DND-41 (cell line): Measurements from ENCODE around the gene RALY.
A peak's percentile ranks its signal among the peaks of the same experiment; 100 is the strongest.

Source experiments
- ATAC-seq: fragments of 200-7000 bp; cut with Tn5 transposase; 3 replicates; pipeline ENCODE4 v1.9.1; 2021; ENCODE audit warnings: low read depth; ENCODE audit not compliant: insufficient read depth
- DNase-seq: peaks from one replicate; pipeline ENCODE4 v3.0.0-alpha.2; 2020
- H2AFZ ChIP-seq: 2 replicates; pipeline ENCODE4 v1.6.0; 2012; ENCODE audit warnings: low read depth, low read length
- H3K27ac ChIP-seq: 2 replicates; pipeline ENCODE4 v1.5.1; 2012; ENCODE audit warnings: low read length, inconsistent platforms
- H3K27me3 ChIP-seq: fragments of 200-600 bp; sonication (generic); 2 replicates; pipeline ENCODE4 v1.6.0; 2012; ENCODE audit warnings: low read length, mild to moderate bottlenecking, inconsistent platforms; ENCODE audit not compliant: insufficient read depth, poor library complexity
- H3K36me3 ChIP-seq: 2 replicates; pipeline ENCODE4 v1.5.1; 2012; ENCODE audit warnings: low read length, inconsistent platforms; ENCODE audit not compliant: insufficient read depth
- H3K4me1 ChIP-seq: 2 replicates; pipeline ENCODE4 v1.5.1; 2012; ENCODE audit warnings: mild to moderate bottlenecking, low read length; ENCODE audit not compliant: insufficient read depth
- H3K4me2 ChIP-seq: 2 replicates; pipeline ENCODE4 v1.6.0; 2012; ENCODE audit warnings: mild to moderate bottlenecking, moderate library complexity, low read length, inconsistent platforms; ENCODE audit not compliant: insufficient read depth
- H3K4me3 ChIP-seq, 2 experiments: fragments of 200-600 bp in 1 of 2; shearing (Covaris generic) in 1 of 2; 2 replicates each; pipeline ENCODE4 v1.5.1; 2012 to 2016; ENCODE audit warnings: inconsistent platforms in 2 of 2, low read length in 2 of 2, mild to moderate bottlenecking in 2 of 2, low read depth in 1 of 2, moderate library complexity in 1 of 2
- H3K79me2 ChIP-seq: 2 replicates; pipeline ENCODE4 v1.6.0; 2012; ENCODE audit warnings: low read length, inconsistent platforms; ENCODE audit not compliant: insufficient read depth
- H3K9ac ChIP-seq: 2 replicates; pipeline ENCODE4 v1.6.0; 2012; ENCODE audit warnings: low read depth, mild to moderate bottlenecking, inconsistent platforms, low read length, moderate library complexity
- H3K9me3 ChIP-seq: 2 replicates; pipeline ENCODE4 v1.5.1; 2012; ENCODE audit warnings: low read length, moderate library complexity, mild to moderate bottlenecking, inconsistent platforms; ENCODE audit not compliant: insufficient read depth, severe bottlenecking
- H4K20me1 ChIP-seq: 2 replicates; pipeline ENCODE4 v1.6.0; 2012; ENCODE audit warnings: low read length; ENCODE audit not compliant: insufficient read depth
- EZH2 ChIP-seq: IDR thresholded peaks from 3 replicates; pipeline ENCODE4 v1.6.1; 2012; ENCODE audit warnings: borderline replicate concordance, low read depth, mild to moderate bottlenecking, moderate library complexity, low read length, inconsistent platforms; ENCODE audit not compliant: severe bottlenecking
- TF ChIP-seq, protein P1 (sequence below): IDR thresholded peaks from 2 replicates; pipeline ENCODE4 v1.5.1; 2012; ENCODE audit warnings: borderline replicate concordance, low read length, moderate library complexity, mild to moderate bottlenecking; ENCODE audit not compliant: poor library complexity, severe bottlenecking; ENCODE audit errors: extremely low read depth

Gene RALY

DNA sequence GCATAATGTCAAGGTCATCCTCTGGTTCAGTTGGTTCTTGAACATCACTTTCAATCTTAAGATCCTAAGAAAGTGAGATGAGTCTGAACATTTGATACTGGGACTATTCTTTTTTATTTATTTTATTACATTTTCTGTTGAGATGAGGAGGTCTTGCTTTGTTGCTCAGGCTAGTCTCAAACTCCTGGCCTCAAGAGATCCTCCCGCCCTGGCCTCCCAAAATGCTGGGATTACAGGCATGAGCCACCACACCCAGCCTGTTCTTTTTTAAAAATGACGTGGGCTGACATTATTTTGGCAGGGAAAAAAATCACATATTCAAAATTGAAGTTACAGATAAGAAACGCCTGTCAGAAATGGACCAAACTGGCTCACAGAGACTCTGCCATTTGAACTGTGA lies 104.9 kb downstream of the RALY start:
- TF ChIP-seq EZH2, result no peak
- TF ChIP-seq, protein P1, sequence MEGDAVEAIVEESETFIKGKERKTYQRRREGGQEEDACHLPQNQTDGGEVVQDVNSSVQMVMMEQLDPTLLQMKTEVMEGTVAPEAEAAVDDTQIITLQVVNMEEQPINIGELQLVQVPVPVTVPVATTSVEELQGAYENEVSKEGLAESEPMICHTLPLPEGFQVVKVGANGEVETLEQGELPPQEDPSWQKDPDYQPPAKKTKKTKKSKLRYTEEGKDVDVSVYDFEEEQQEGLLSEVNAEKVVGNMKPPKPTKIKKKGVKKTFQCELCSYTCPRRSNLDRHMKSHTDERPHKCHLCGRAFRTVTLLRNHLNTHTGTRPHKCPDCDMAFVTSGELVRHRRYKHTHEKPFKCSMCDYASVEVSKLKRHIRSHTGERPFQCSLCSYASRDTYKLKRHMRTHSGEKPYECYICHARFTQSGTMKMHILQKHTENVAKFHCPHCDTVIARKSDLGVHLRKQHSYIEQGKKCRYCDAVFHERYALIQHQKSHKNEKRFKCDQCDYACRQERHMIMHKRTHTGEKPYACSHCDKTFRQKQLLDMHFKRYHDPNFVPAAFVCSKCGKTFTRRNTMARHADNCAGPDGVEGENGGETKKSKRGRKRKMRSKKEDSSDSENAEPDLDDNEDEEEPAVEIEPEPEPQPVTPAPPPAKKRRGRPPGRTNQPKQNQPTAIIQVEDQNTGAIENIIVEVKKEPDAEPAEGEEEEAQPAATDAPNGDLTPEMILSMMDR, result no peak
- Histone ChIP-seq H4K20me1 (peaks cover 61% of the 10 kb centered on the region), H3K36me3 (peaks cover 100% of the 10 kb centered on the region)

DNA sequence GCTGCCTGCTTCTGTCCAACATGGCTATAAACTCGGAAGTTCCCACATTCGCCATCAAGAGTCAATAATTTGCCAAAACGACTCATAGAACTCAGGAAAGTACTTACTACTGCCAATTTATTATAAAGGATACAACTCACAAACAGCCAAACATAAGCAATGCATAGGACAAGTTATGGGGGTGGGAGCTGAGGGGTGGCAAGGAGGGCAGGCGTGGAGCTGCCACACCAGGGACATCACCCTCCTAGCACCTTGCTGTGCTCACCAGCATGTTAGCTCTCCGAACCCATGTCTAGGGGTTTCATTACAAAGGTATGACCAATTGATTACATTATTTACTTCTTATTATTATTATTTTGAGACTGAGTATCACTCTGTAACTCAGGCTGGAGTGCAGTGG lies 106.0 kb downstream of the RALY start:
- ATAC-seq, result no peak
- H3K4me2 ChIP-seq, result no peak overlapping the region
- H3K9ac ChIP-seq, result no peak overlapping the region
- no peak for DNase-seq
- H4K20me1 ChIP-seq, result peaks cover 65% of the 10 kb centered on the region
- H2AFZ ChIP-seq, result no peak overlapping the region
- H3K27me3 ChIP-seq, result no peaks in the 10 kb centered on the region
- no peaks in the 10 kb centered on the region for H3K9me3 ChIP-seq
- no peak for TF ChIP-seq EZH2
- TF ChIP-seq, protein P1, result no peak
- no peak overlapping the region for H3K4me3 ChIP-seq
- H3K79me2 ChIP-seq, result peaks cover 92% of the 10 kb centered on the region
- no peaks in the 10 kb centered on the region for H3K4me1 ChIP-seq
- H3K27ac ChIP-seq, result no peak overlapping the region
- H3K36me3 ChIP-seq, result peaks cover 100% of the 10 kb centered on the region

More for the DNA sequence above, 104.9 kb downstream of the RALY start:
- H3K27me3 ChIP-seq, result no peaks in the 10 kb centered on the region
- H3K4me3 ChIP-seq, result no peak overlapping the region
- no peaks in the 10 kb centered on the region for H3K4me1 ChIP-seq
- peaks cover 91% of the 10 kb centered on the region for H3K79me2 ChIP-seq
- H3K9me3 ChIP-seq, result no peaks in the 10 kb centered on the region
- H3K4me2 ChIP-seq, result no peak overlapping the region
- DNase-seq (peak; percentile 3), ATAC-seq (no peak)
- H2AFZ ChIP-seq, result no peak overlapping the region
- H3K27ac ChIP-seq, result no peak overlapping the region
- H3K9ac ChIP-seq, result no peak overlapping the region

DNA sequence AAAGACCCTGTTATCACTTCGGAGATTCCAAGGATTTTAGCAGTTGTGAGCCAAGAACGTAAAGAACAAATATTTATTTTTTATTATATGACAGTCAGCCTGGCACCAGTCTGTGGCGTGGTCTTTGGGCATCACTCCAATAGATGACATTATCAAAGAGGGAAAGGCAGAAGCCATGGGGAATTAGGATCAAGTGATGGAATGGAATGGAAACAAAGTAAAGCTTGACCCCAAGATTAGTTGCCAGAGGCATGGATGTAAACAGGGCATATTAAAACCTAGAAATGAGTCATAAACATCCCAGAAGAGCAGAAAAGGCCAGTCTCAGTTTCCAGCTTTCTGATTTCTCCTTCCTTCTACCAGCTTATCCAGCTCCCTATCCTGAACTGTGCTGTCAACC lies 106.9 kb downstream of the RALY start:
- Histone ChIP-seq H3K9me3 (no peaks in the 10 kb centered on the region), H3K4me2 (no peak overlapping the region), H3K4me3 (no peak overlapping the region), H3K4me1 (no peaks in the 10 kb centered on the region), H2AFZ (no peak overlapping the region), H3K36me3 (peaks cover 100% of the 10 kb centered on the region), H3K79me2 (peaks cover 93% of the 10 kb centered on the region), H3K27me3 (no peaks in the 10 kb centered on the region), H4K20me1 (peaks cover 71% of the 10 kb centered on the region), H3K27ac (no peak overlapping the region), H3K9ac (no peak overlapping the region)
- TF ChIP-seq, protein P1, result no peak
- TF ChIP-seq EZH2, result no peak
- DNase-seq (no peak), ATAC-seq (no peak)

DNA sequence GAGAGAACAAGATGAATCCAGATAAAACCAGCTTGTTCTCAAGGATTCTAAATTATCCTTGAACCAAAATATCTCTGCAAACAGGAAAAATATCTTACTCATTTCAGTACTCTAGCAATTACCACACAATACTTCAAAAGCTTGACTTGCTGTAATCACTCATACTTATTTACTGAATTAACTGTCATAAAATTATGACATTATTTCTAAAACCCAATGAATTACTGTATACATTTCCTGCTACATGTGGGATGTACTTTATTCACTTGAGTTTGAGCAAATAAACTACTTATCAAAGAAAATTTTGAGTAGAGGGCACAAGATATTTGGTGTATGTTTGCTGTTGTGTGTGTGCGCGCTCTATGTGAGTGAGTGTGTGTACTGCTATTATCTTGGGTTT lies 108.6 kb downstream of the RALY start:
- TF ChIP-seq, protein P1, result no peak
- no peak for TF ChIP-seq EZH2
- no peaks in the 10 kb centered on the region for H3K9me3 ChIP-seq
- H3K4me1 ChIP-seq, result peaks cover 17% of the 10 kb centered on the region
- H3K79me2 ChIP-seq, result peaks cover 93% of the 10 kb centered on the region
- H2AFZ ChIP-seq, result no peak overlapping the region
- H3K27me3 ChIP-seq, result no peaks in the 10 kb centered on the region
- no peak overlapping the region for H3K4me3 ChIP-seq
- H3K4me2 ChIP-seq, result no peak overlapping the region
- H3K9ac ChIP-seq, result no peak overlapping the region
- no peak for ATAC-seq
- DNase-seq, result no peak
- peaks cover 78% of the 10 kb centered on the region for H4K20me1 ChIP-seq
- peaks cover 99% of the 10 kb centered on the region for H3K36me3 ChIP-seq
- H3K27ac ChIP-seq, result no peak overlapping the region
